Stimulated activated CD8-positive, alpha-beta memory T cell treated with anti-CD3 and anti-CD28 coated beads, Interleukin-2, amount 100 ng/mL, for 48 hours (primary cell): ENCODE data around the gene TBC1D14.

Experiments
- DNase-seq, 2 donors: peaks; one replicate each; pipeline ENCODE4 v3.0.0-alpha.2; 2020; ENCODE audit warnings: low read depth in 2 of 2

Gene TBC1D14

GRCh38 chr4:6909113-6909969, at the start of gene TBC1D14:
TSS of gene TBC1D14 (plus strand) at chr4:6909826. CDS start at chr4:6923390, 13,564 bp downstream.
- DNase-seq, result peak; percentile 73 to 80

GRCh38 chr4:6868386-6868785, 41.2 kb upstream of the TBC1D14 start:
- DNase-seq, result no peak

GRCh38 chr4:6869944-6870343, 39.7 kb upstream of the TBC1D14 start:
- no peak for DNase-seq

GRCh38 chr4:6873291-6873690, 36.3 kb upstream of the TBC1D14 start:
- no peak for DNase-seq

- peak; percentile 66 to 71 for DNase-seq
Measured at GRCh38 chr4:6873792-6874461, 35.7 kb upstream of the TBC1D14 start.

- no peak for DNase-seq
Measured at GRCh38 chr4:6874981-6875380, 34.6 kb upstream of the TBC1D14 start.

- DNase-seq, result no peak
Measured at GRCh38 chr4:6875431-6875831, 34.2 kb upstream of the TBC1D14 start.

- no peak for DNase-seq
Measured at GRCh38 chr4:6876440-6876839, 33.2 kb upstream of the TBC1D14 start.

- DNase-seq, result no peak
Measured at GRCh38 chr4:6877067-6877466, 32.6 kb upstream of the TBC1D14 start.

GRCh38 chr4:6878451-6879059, 31.1 kb upstream of the TBC1D14 start:
- DNase-seq, result no peak

GRCh38 chr4:6880691-6881090, 28.9 kb upstream of the TBC1D14 start:
- DNase-seq, result no peak

GRCh38 chr4:6881908-6882307, 27.7 kb upstream of the TBC1D14 start:
- DNase-seq, result no peak

GRCh38 chr4:6884341-6884870, 25.2 kb upstream of the TBC1D14 start:
- DNase-seq, result no peak

GRCh38 chr4:6885953-6886557, 23.6 kb upstream of the TBC1D14 start:
- no peak for DNase-seq

GRCh38 chr4:6886886-6887285, 22.7 kb upstream of the TBC1D14 start:
- no peak for DNase-seq

- no peak for DNase-seq
Measured at GRCh38 chr4:6887591-6888371, 21.8 kb upstream of the TBC1D14 start.

GRCh38 chr4:6888506-6889071, 21.0 kb upstream of the TBC1D14 start:
- no peak for DNase-seq

GRCh38 chr4:6889101-6889735, 20.4 kb upstream of the TBC1D14 start:
- no peak for DNase-seq

GRCh38 chr4:6889736-6890324, 19.8 kb upstream of the TBC1D14 start:
- DNase-seq, result no peak

GRCh38 chr4:6890358-6890757, 19.3 kb upstream of the TBC1D14 start:
- no peak for DNase-seq
